ENCODE results near the gene TFEB.
"Not testable (repeated sequence)": the region's sequence is repeated elsewhere in the genome, so short reads cannot be mapped to it uniquely, and the experiment has no call there.

The TFEB gene

GRCh38 chr6:41767112-41767833 lies 31.9 kb upstream of the TFEB start:
- Histone ChIP-seq H3K36me3 (peaks cover 25% of the 10 kb centered on the region), H3K4me3 (ENCODE audit: low read depth, low read length) (no peak overlapping the region), H3K9me3 (ENCODE audit: severe bottlenecking) (no peaks in the 10 kb centered on the region), H3K27ac (no peak overlapping the region), H3K27me3 (ENCODE audit: insufficient read depth, low read depth, severe bottlenecking) (no peaks in the 10 kb centered on the region)
- TF ChIP-seq CTCF (IDR thresholded peaks at IDR 0.05; ENCODE audit: low read depth, low read length) = no peak
- DNase-seq = no peak

GRCh38 chr6:41766043-41766664 lies 30.7 kb upstream of the TFEB start:
- H3K27me3 ChIP-seq (ENCODE audit: insufficient read depth, low read depth, severe bottlenecking); DNase-seq; H3K4me3 ChIP-seq (ENCODE audit: low read depth, low read length); H3K9me3 ChIP-seq (ENCODE audit: severe bottlenecking); H3K27ac ChIP-seq: not testable (repeated sequence)
- peaks cover 14% of the 10 kb centered on the region for H3K36me3 ChIP-seq

GRCh38 chr6:41763470-41763869 lies 28.1 kb upstream of the TFEB start:
- Histone ChIP-seq H3K36me3 (no peaks in the 10 kb centered on the region), H3K27ac (no peak overlapping the region), H3K27me3 (ENCODE audit: insufficient read depth, low read depth, severe bottlenecking) (no peaks in the 10 kb centered on the region), H3K9me3 (ENCODE audit: severe bottlenecking) (no peaks in the 10 kb centered on the region), H3K4me3 (ENCODE audit: low read depth, low read length) (no peak overlapping the region)
- DNase-seq = no peak
- TF ChIP-seq CTCF (IDR thresholded peaks at IDR 0.05; ENCODE audit: low read depth, low read length) = no peak

GRCh38 chr6:41759905-41760579 lies 24.6 kb upstream of the TFEB start:
- DNase-seq = no peak
- Histone ChIP-seq H3K4me3 (ENCODE audit: low read depth, low read length) (no peak overlapping the region), H3K9me3 (ENCODE audit: severe bottlenecking) (no peaks in the 10 kb centered on the region), H3K36me3 (no peaks in the 10 kb centered on the region), H3K27ac (no peak overlapping the region), H3K27me3 (ENCODE audit: insufficient read depth, low read depth, severe bottlenecking) (no peaks in the 10 kb centered on the region)
- no peak for TF ChIP-seq CTCF (IDR thresholded peaks at IDR 0.05; ENCODE audit: low read depth, low read length)

- Histone ChIP-seq H3K4me3 (ENCODE audit: low read depth, low read length) (no peak overlapping the region), H3K9me3 (ENCODE audit: severe bottlenecking) (no peaks in the 10 kb centered on the region), H3K27ac (no peak overlapping the region), H3K27me3 (ENCODE audit: insufficient read depth, low read depth, severe bottlenecking) (no peaks in the 10 kb centered on the region), H3K36me3 (no peaks in the 10 kb centered on the region)
- DNase-seq = no peak
- no peak for TF ChIP-seq CTCF (IDR thresholded peaks at IDR 0.05; ENCODE audit: low read depth, low read length)
These were observed 23.9 kb upstream of the TFEB start for GRCh38 chr6:41759106-41759904.

- Histone ChIP-seq H3K36me3 (no peaks in the 10 kb centered on the region), H3K9me3 (ENCODE audit: severe bottlenecking) (no peaks in the 10 kb centered on the region), H3K27ac (no peak overlapping the region), H3K4me3 (ENCODE audit: low read depth, low read length) (no peak overlapping the region), H3K27me3 (ENCODE audit: insufficient read depth, low read depth, severe bottlenecking) (no peaks in the 10 kb centered on the region)
- no peak for TF ChIP-seq CTCF (IDR thresholded peaks at IDR 0.05; ENCODE audit: low read depth, low read length)
- DNase-seq = no peak
These were observed 23.2 kb upstream of the TFEB start for GRCh38 chr6:41758641-41759035.
